ENCODE measurements around the gene LSM14A. TPM values are rescaled to one million over a fixed set of nuclear protein-coding genes. Genes with fewer than 3 reads are reported as not detected.
"Not testable (repeated sequence)": the region's sequence is repeated elsewhere in the genome, so short reads cannot be mapped to it uniquely, and the experiment has no call there.

LSM14A gene
- polyA plus RNA-seq, 4 donors, result 53.0 to 106 (median 73.0) TPM

DNA sequence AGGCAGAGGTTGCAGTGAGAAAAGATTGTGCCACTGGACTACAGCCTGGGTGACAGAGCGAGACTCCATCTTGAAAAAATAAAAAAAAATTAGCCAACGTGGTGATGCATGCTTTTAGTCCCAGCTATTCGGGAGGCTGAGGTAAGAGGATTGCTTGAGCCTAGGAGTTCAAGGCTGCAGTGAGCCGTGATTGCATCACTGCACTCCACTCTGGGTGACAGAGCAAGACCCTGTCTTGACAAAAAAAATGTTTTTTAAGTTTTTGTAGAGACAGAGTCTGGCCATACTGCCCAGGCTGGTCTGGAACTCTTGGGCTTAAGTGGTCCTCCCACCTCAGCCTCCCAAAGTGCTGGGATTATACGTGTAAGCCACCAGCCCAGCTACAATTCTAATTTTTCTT is 22.4 kb upstream of the LSM14A start:
- Histone ChIP-seq H3K27ac (ENCODE audit: low read depth in 1 of 3, low read length in 2 of 3) (no peak overlapping the region), H3K4me3 (ENCODE audit: low read depth in 1 of 3, low read length in 3 of 3) (no peak overlapping the region), H3K4me1 (ENCODE audit: control insufficient read depth in 3 of 3, insufficient read depth in 2 of 3, low read depth in 1 of 3, low read length in 2 of 3) (no peaks in the 10 kb centered on the region), H3K9me3 (ENCODE audit: control insufficient read depth in 2 of 2, insufficient read depth in 1 of 2, low read depth in 1 of 2, low read length in 1 of 2) (no peaks in the 10 kb centered on the region), H3K36me3 (ENCODE audit: control insufficient read depth in 3 of 3, insufficient read depth in 2 of 3, low read depth in 1 of 3, low read length in 3 of 3) (no peaks in the 10 kb centered on the region), H3K27me3 (ENCODE audit: control insufficient read depth in 3 of 3, insufficient read depth in 3 of 3, low read length in 3 of 3) (no peaks in the 10 kb centered on the region)
- 69 to 84% (median 82%) methylated on average over 5 of the region's 5 CpGs for WGBS, 3 donors
- DNase-seq, result no peak
- no peak for FAIRE-seq

- H3K36me3 ChIP-seq (ENCODE audit: control insufficient read depth in 3 of 3, insufficient read depth in 2 of 3, low read depth in 1 of 3, low read length in 3 of 3), result no peaks in the 10 kb centered on the region
- no peak overlapping the region for H3K4me3 ChIP-seq (ENCODE audit: low read depth in 1 of 3, low read length in 3 of 3)
- no peaks in the 10 kb centered on the region for H3K9me3 ChIP-seq (ENCODE audit: control insufficient read depth in 2 of 2, insufficient read depth in 1 of 2, low read depth in 1 of 2, low read length in 1 of 2)
- 69 to 78% (median 75%) methylated on average over 4 of the region's 4 CpGs for WGBS, 3 donors
- H3K27me3 ChIP-seq (ENCODE audit: control insufficient read depth in 3 of 3, insufficient read depth in 3 of 3, low read length in 3 of 3), result no peaks in the 10 kb centered on the region
- DNase-seq (no peak), FAIRE-seq (no peak)
- no peak overlapping the region for H3K27ac ChIP-seq (ENCODE audit: low read depth in 1 of 3, low read length in 2 of 3)
- H3K4me1 ChIP-seq (ENCODE audit: control insufficient read depth in 3 of 3, insufficient read depth in 2 of 3, low read depth in 1 of 3, low read length in 2 of 3), result no peaks in the 10 kb centered on the region
Observed at GRCh38 chr19:34150558-34150957, 21.7 kb upstream of the LSM14A start.

- WGBS, 3 donors, result 89 to 92% (median 89%) methylated on average over 5 of the region's 5 CpGs
- Histone ChIP-seq H3K27ac (ENCODE audit: low read depth in 1 of 3, low read length in 2 of 3) (no peak overlapping the region), H3K27me3 (ENCODE audit: control insufficient read depth in 3 of 3, insufficient read depth in 3 of 3, low read length in 3 of 3) (no peaks in the 10 kb centered on the region), H3K9me3 (ENCODE audit: control insufficient read depth in 2 of 2, insufficient read depth in 1 of 2, low read depth in 1 of 2, low read length in 1 of 2) (no peaks in the 10 kb centered on the region), H3K4me3 (ENCODE audit: low read depth in 1 of 3, low read length in 3 of 3) (no peak overlapping the region), H3K36me3 (ENCODE audit: control insufficient read depth in 3 of 3, insufficient read depth in 2 of 3, low read depth in 1 of 3, low read length in 3 of 3) (no peaks in the 10 kb centered on the region), H3K4me1 (ENCODE audit: control insufficient read depth in 3 of 3, insufficient read depth in 2 of 3, low read depth in 1 of 3, low read length in 2 of 3) (no peaks in the 10 kb centered on the region)
- DNase-seq, result no peak
- no peak for FAIRE-seq
Observed at GRCh38 chr19:34151439-34151838, 20.9 kb upstream of the LSM14A start.

- DNase-seq, result no peak
- Histone ChIP-seq H3K4me3 (ENCODE audit: low read depth in 1 of 3, low read length in 3 of 3) (no peak overlapping the region), H3K4me1 (ENCODE audit: control insufficient read depth in 3 of 3, insufficient read depth in 2 of 3, low read depth in 1 of 3, low read length in 2 of 3) (no peaks in the 10 kb centered on the region), H3K27me3 (ENCODE audit: control insufficient read depth in 3 of 3, insufficient read depth in 3 of 3, low read length in 3 of 3) (no peaks in the 10 kb centered on the region), H3K27ac (ENCODE audit: low read depth in 1 of 3, low read length in 2 of 3) (no peak overlapping the region), H3K36me3 (ENCODE audit: control insufficient read depth in 3 of 3, insufficient read depth in 2 of 3, low read depth in 1 of 3, low read length in 3 of 3) (no peaks in the 10 kb centered on the region), H3K9me3 (ENCODE audit: control insufficient read depth in 2 of 2, insufficient read depth in 1 of 2, low read depth in 1 of 2, low read length in 1 of 2) (no peaks in the 10 kb centered on the region)
- FAIRE-seq, result no peak
- WGBS, 3 donors, result 88 to 97% (median 90%) methylated on average over 2 of the region's 2 CpGs
Observed at GRCh38 chr19:34154401-34154800, 17.9 kb upstream of the LSM14A start.

- H3K36me3 ChIP-seq (ENCODE audit: control insufficient read depth in 3 of 3, insufficient read depth in 2 of 3, low read depth in 1 of 3, low read length in 3 of 3), result no peaks in the 10 kb centered on the region
- no peaks in the 10 kb centered on the region for H3K27me3 ChIP-seq (ENCODE audit: control insufficient read depth in 3 of 3, insufficient read depth in 3 of 3, low read length in 3 of 3)
- no peak overlapping the region for H3K4me3 ChIP-seq (ENCODE audit: low read depth in 1 of 3, low read length in 3 of 3)
- DNase-seq (no peak), FAIRE-seq (no peak)
- H3K9me3 ChIP-seq (ENCODE audit: control insufficient read depth in 2 of 2, insufficient read depth in 1 of 2, low read depth in 1 of 2, low read length in 1 of 2), result no peaks in the 10 kb centered on the region
- WGBS, 3 donors, result 89 to 92% (median 92%) methylated on average over 5 of the region's 5 CpGs
- H3K4me1 ChIP-seq (ENCODE audit: control insufficient read depth in 3 of 3, insufficient read depth in 2 of 3, low read depth in 1 of 3, low read length in 2 of 3), result no peaks in the 10 kb centered on the region
- no peak overlapping the region for H3K27ac ChIP-seq (ENCODE audit: low read depth in 1 of 3, low read length in 2 of 3)
Observed at GRCh38 chr19:34155686-34156085, 16.6 kb upstream of the LSM14A start.

DNA sequence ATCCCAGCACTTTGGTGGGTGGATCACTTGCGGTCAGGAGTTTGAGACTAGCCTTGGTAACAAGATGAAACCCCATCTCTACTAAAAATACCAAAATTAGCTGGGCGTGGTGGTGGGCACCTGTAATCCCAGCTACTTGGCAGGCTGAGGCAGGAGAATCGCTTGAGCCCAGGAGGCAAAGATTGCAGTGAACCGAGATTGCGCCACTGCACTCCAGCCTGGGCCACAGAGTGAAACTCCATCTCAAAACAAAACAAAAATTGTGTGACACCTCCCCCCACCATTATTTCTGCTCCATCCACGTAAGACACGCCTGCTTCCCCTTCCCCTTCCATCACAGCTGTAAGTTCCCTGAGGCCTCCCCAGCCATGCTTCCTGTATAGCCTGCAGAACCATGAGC is 13.3 kb upstream of the LSM14A start:
- DNase-seq; H3K9me3 ChIP-seq (ENCODE audit: control insufficient read depth in 2 of 2, insufficient read depth in 1 of 2, low read depth in 1 of 2, low read length in 1 of 2); H3K36me3 ChIP-seq (ENCODE audit: control insufficient read depth in 3 of 3, insufficient read depth in 2 of 3, low read depth in 1 of 3, low read length in 3 of 3); H3K4me1 ChIP-seq (ENCODE audit: control insufficient read depth in 3 of 3, insufficient read depth in 2 of 3, low read depth in 1 of 3, low read length in 2 of 3); H3K27ac ChIP-seq (ENCODE audit: low read depth in 1 of 3, low read length in 2 of 3); H3K27me3 ChIP-seq (ENCODE audit: control insufficient read depth in 3 of 3, insufficient read depth in 3 of 3, low read length in 3 of 3); FAIRE-seq; H3K4me3 ChIP-seq (ENCODE audit: low read depth in 1 of 3, low read length in 3 of 3): not testable (repeated sequence)
- WGBS, 3 donors, result 83 to 85% (median 84%) methylated on average over 7 of the region's 7 CpGs

DNA sequence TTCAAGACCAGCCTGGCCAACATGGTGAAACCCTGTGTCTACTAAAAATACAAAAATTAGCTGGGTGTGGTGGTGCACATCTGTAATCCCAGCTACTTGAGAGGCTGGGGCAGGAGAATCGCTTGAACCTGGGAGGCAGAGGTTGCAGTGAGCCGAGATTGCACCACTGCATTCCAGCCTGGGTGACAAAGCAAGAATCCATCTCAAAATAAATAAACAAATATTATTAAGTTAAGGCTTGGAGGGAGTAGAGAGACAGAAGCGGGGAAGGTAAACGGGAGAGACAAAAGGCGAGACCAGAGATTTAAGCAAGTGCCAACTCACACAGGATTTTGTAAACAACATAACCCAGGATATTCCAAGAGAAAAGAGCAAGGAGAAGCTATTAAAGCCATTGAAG is 12.8 kb upstream of the LSM14A start:
- H3K9me3 ChIP-seq (ENCODE audit: control insufficient read depth in 2 of 2, insufficient read depth in 1 of 2, low read depth in 1 of 2, low read length in 1 of 2); H3K4me3 ChIP-seq (ENCODE audit: low read depth in 1 of 3, low read length in 3 of 3); FAIRE-seq; DNase-seq; H3K27me3 ChIP-seq (ENCODE audit: control insufficient read depth in 3 of 3, insufficient read depth in 3 of 3, low read length in 3 of 3); H3K36me3 ChIP-seq (ENCODE audit: control insufficient read depth in 3 of 3, insufficient read depth in 2 of 3, low read depth in 1 of 3, low read length in 3 of 3); H3K27ac ChIP-seq (ENCODE audit: low read depth in 1 of 3, low read length in 2 of 3); H3K4me1 ChIP-seq (ENCODE audit: control insufficient read depth in 3 of 3, insufficient read depth in 2 of 3, low read depth in 1 of 3, low read length in 2 of 3): not testable (repeated sequence)
- 87 to 96% (median 96%) methylated on average over 5 of the region's 5 CpGs for WGBS, 3 donors

DNA sequence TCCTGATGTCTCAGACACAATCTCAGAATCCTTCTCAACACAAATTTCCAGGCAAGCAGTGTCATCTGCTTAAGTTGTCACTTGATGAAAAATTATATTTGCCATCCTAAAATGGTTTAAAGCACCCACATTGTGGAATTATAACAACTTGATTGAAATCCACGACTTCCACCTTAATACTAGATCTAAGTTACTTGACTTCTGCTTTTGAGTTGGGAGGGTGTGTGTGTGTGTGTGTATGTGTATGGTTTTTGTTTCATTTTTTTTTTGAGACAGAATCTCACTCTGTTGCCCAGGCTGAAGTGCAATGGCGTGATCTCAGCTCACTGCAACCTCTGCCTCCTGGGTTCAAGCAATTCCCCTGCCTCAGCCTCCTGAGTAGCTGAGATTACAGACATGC is 10.4 kb upstream of the LSM14A start:
- not testable (repeated sequence) for H3K27me3 ChIP-seq (ENCODE audit: control insufficient read depth in 3 of 3, insufficient read depth in 3 of 3, low read length in 3 of 3); H3K9me3 ChIP-seq (ENCODE audit: control insufficient read depth in 2 of 2, insufficient read depth in 1 of 2, low read depth in 1 of 2, low read length in 1 of 2); H3K4me3 ChIP-seq (ENCODE audit: low read depth in 1 of 3, low read length in 3 of 3); H3K4me1 ChIP-seq (ENCODE audit: control insufficient read depth in 3 of 3, insufficient read depth in 2 of 3, low read depth in 1 of 3, low read length in 2 of 3); DNase-seq; H3K36me3 ChIP-seq (ENCODE audit: control insufficient read depth in 3 of 3, insufficient read depth in 2 of 3, low read depth in 1 of 3, low read length in 3 of 3); FAIRE-seq; H3K27ac ChIP-seq (ENCODE audit: low read depth in 1 of 3, low read length in 2 of 3)
- 45 to 59% (median 54%) methylated on average over 2 of the region's 2 CpGs for WGBS, 3 donors

GRCh38 chr19:34165295-34165738 is 7.0 kb upstream of the LSM14A start:
- H3K27ac ChIP-seq (ENCODE audit: low read depth in 1 of 3, low read length in 2 of 3), result no peak overlapping the region
- no peaks in the 10 kb centered on the region for H3K9me3 ChIP-seq (ENCODE audit: control insufficient read depth in 2 of 2, insufficient read depth in 1 of 2, low read depth in 1 of 2, low read length in 1 of 2)
- H3K36me3 ChIP-seq (ENCODE audit: control insufficient read depth in 3 of 3, insufficient read depth in 2 of 3, low read depth in 1 of 3, low read length in 3 of 3), result no peaks in the 10 kb centered on the region
- no peaks in the 10 kb centered on the region for H3K4me1 ChIP-seq (ENCODE audit: control insufficient read depth in 3 of 3, insufficient read depth in 2 of 3, low read depth in 1 of 3, low read length in 2 of 3)
- no peak for FAIRE-seq
- WGBS, 3 donors, result 73 to 77% (median 75%) methylated on average over 8 of the region's 8 CpGs
- no peak overlapping the region for H3K4me3 ChIP-seq (ENCODE audit: low read depth in 1 of 3, low read length in 3 of 3)
- no peak for DNase-seq
- no peaks in the 10 kb centered on the region for H3K27me3 ChIP-seq (ENCODE audit: control insufficient read depth in 3 of 3, insufficient read depth in 3 of 3, low read length in 3 of 3)
